Ovary (tissue), 9 donors: ENCODE results near the gene TP53BP1. TPM values are rescaled to one million over a fixed set of nuclear protein-coding genes. Genes with fewer than 3 reads are reported as not detected.

Experiments
- DNase-seq, 5 donors: peaks; one replicate each; pipeline ENCODE4 v3.0.0-alpha.2; 2019 to 2020
- H3K27ac ChIP-seq, 2 donors: fragments of 200-600 bp; one replicate each; pipeline versions ENCODE4 v1.5.1 to v1.8.0; 2019 to 2022
- H3K27me3 ChIP-seq: fragments of 200-600 bp; one replicate; pipeline ENCODE4 v1.8.0; 2022
- H3K36me3 ChIP-seq: fragments of 200-600 bp; sonication (generic); one replicate; pipeline ENCODE4 v1.5.1; 2019
- H3K4me1 ChIP-seq: one replicate; pipeline ENCODE4 v1.8.1; 2013; ENCODE audit warnings: mild to moderate bottlenecking, moderate library complexity; ENCODE audit not compliant: insufficient read depth
- H3K4me3 ChIP-seq: fragments of 200-600 bp; sonication (generic); one replicate; pipeline ENCODE4 v1.5.1; 2017
- H3K9me3 ChIP-seq, 2 donors: fragments of 200-600 bp in 1 of 2; sonication (generic) in 1 of 2; one replicate each; pipeline versions ENCODE4 v1.5.1 to v1.8.1; 2013 to 2019; ENCODE audit warnings: mild to moderate bottlenecking in 1 of 2, moderate library complexity in 1 of 2
- CTCF ChIP-seq, 3 donors: fragments of 450-650 bp in 2 of 3; fragments of 200-600 bp in 1 of 3; IDR thresholded peaks; one replicate each; pipeline versions ENCODE4 v1.5.1 to v1.8.0; 2016 to 2022; ENCODE audit warnings: antibody characterized with exemption in 3 of 3, mild to moderate bottlenecking in 1 of 3
- EP300 ChIP-seq: sonication (generic); formaldehyde crosslinking; IDR thresholded peaks from one replicate; pipeline ENCODE4 v1.6.1; 2017; ENCODE audit warnings: antibody characterized with exemption
- POLR2A ChIP-seq: fragments of 450-650 bp; IDR thresholded peaks from one replicate; pipeline ENCODE4 v1.6.1; 2017; ENCODE audit warnings: antibody characterized with exemption, mild to moderate bottlenecking, moderate library complexity
- WGBS, 3 donors: extraction: QIAGEN DNeasy Blood & Tissue Kit in 1 of 3; methylation state at CpG; one replicate each; pipeline versions ENCODE4 v1.1.5 to v1.1.7; 2013 to 2017; 5-methylcytosine and 5-hydroxymethylcytosine counted together
- intact Hi-C, 4 donors: fragments of 100-400 bp; cut with DNase I; formaldehyde crosslinking; loops; one replicate each; pipeline versions ENCODE4 v1.11.0 to v1.15.1; 2022 to 2023
- polyA plus RNA-seq, 2 donors: library from polyadenylated mRNA; stranded (reverse); fragments of 200-250 nt in 1 of 2; fragments of 350-450 nt in 1 of 2; fragmentation: Illumina TruSeq in 1 of 2; extraction: RNeasy Lipid Tissue Mini Kit (QIAGEN cat#74804) in 1 of 2; gene quantifications; one replicate each; pipeline ENCODE4 v1.2.3, GENCODE V29; 2013 to 2014
- total RNA-seq, 7 donors: library from RNA; depleted of rRNA in 2 of 7; stranded (reverse); fragments of >200 nt in 2 of 7; fragmentation: NEBNext Ultra II Directional in 3 of 7; extraction: Animal tissue kit (Norgen Biotek cat#: 25700) in 3 of 7; gene quantifications; one replicate each; pipeline versions ENCODE4 v1.1.0 to v1.2.4, GENCODE V29; 2016 to 2023
- donor health status: DM: no; HTN: no; CAD: no; lungs with moderate emphysema.
- donor health status: DM: no; HTN: no; CAD: no.
- donor health status: Bipolar disorder and iron deficiency.
- donor health status: DM: yes; HTN: yes; CAD: no.
- donor health status: DM: no; HTN: no; CAD: no.
- donor health status: DM: yes; HTN: yes; CAD: no.

Gene TP53BP1
- total and polyA plus RNA-seq, 9 donors: 14.5 to 72.1 (median 47.6) TPM

- intact Hi-C loops: no loop called here
- H3K4me3 ChIP-seq: no peak overlapping the region
- H3K27me3 ChIP-seq: no peaks in the 10 kb centered on the region
- H3K9me3 ChIP-seq: no peaks in the 10 kb centered on the region
- TF ChIP-seq CTCF (IDR thresholded peaks at IDR 0.05) (no peak), POLR2A (no peak), EP300 (no peak)
- no peaks in the 10 kb centered on the region for H3K36me3 ChIP-seq
- no peak for DNase-seq
- H3K27ac ChIP-seq: no peak overlapping the region
- WGBS, 3 donors: 46 to 61% (median 47%) methylated on average over 2 of the region's 2 CpGs
- H3K4me1 ChIP-seq: no peaks in the 10 kb centered on the region
Observed at GRCh38 chr15:43383070-43383469, 109.9 kb downstream of the TP53BP1 start.

GRCh38 chr15:43382310-43382709 lies 110.6 kb downstream of the TP53BP1 start:
- H3K9me3 ChIP-seq: no peaks in the 10 kb centered on the region
- WGBS, 3 donors: 91 to 93% (median 92%) methylated on average over 4 of the region's 4 CpGs
- H3K27ac ChIP-seq: no peak overlapping the region
- no peaks in the 10 kb centered on the region for H3K36me3 ChIP-seq
- no peak overlapping the region for H3K4me3 ChIP-seq
- intact Hi-C loops: no loop called here
- TF ChIP-seq POLR2A (no peak), EP300 (no peak), CTCF (IDR thresholded peaks at IDR 0.05) (no peak)
- no peaks in the 10 kb centered on the region for H3K4me1 ChIP-seq
- no peaks in the 10 kb centered on the region for H3K27me3 ChIP-seq
- DNase-seq: no peak

- intact Hi-C loops: no loop called here
- TF ChIP-seq POLR2A: no peak
- TF ChIP-seq EP300: no peak
- TF ChIP-seq CTCF (IDR thresholded peaks at IDR 0.05): no peak
- no peak overlapping the region for H3K27ac ChIP-seq
- DNase-seq: no peak
- no peaks in the 10 kb centered on the region for H3K36me3 ChIP-seq
- H3K9me3 ChIP-seq: no peaks in the 10 kb centered on the region
- no peak overlapping the region for H3K4me3 ChIP-seq
- no peaks in the 10 kb centered on the region for H3K27me3 ChIP-seq
- H3K4me1 ChIP-seq: no peaks in the 10 kb centered on the region
Observed at GRCh38 chr15:43378601-43379000, 114.4 kb downstream of the TP53BP1 start.

GRCh38 chr15:43376017-43376705 lies 116.8 kb downstream of the TP53BP1 start:
- H3K4me3 ChIP-seq: no peak overlapping the region
- TF ChIP-seq CTCF (IDR thresholded peaks at IDR 0.05): peak in 1 of 3 donors; percentile 21
- no peak for TF ChIP-seq POLR2A
- no peak for TF ChIP-seq EP300
- H3K27ac ChIP-seq: no peak overlapping the region
- H3K9me3 ChIP-seq: no peaks in the 10 kb centered on the region
- H3K4me1 ChIP-seq: no peaks in the 10 kb centered on the region
- intact Hi-C loops: no loop called here
- no peaks in the 10 kb centered on the region for H3K36me3 ChIP-seq
- DNase-seq: no peak
- no peaks in the 10 kb centered on the region for H3K27me3 ChIP-seq
- 84 to 86% (median 84%) methylated on average over 13 of the region's 13 CpGs for WGBS, 3 donors
